ENCODE data around the gene AKAP13.
"Not testable (repeated sequence)": the region's sequence is repeated elsewhere in the genome, so short reads cannot be mapped to it uniquely, and the experiment has no call there.

AKAP13 gene

DNA sequence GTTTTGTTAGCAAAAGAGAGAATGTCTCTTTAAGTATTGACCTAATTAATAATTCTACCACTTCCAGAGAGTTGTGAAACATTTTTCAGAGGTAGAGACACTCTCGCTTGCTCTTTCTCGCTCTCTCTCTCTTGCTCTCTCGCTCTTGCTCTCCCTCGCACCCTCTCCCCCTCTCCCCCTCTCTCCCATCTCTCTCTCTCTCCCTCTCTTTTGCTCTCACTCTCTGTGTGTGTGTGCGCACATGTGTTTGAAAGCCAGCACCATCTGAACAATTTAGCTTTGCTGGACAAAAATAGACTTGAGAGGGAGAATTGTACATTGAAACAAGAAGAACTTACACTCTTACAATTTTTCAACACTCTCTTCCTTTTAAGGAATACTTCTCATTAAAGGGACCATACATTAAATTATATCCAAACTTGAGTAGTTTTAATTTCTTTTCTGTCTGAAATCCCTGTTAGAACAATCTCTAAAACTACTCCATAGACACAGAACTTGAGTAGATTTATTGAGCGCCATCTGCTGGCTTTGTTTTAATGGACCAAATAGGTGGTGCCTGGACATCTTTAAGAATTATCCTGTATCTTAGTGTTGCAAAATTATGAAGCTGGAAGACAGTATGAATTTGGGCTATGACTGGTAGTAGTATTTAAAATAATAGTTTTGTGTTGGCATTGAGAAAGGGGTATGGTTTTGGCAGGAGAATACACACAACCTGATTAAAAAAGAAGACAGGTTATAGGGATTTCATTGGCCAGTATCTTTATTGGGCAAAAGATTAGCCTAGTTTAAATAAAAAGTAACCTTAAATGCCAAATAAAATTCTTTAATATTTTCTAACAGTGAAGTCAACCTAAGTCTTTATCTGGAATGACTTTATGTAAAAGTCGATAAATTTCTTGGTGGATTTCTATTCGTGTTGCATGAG lies 124.6 kb downstream of the AKAP13 start:
- DNase-seq = peak; percentile 15

- no peak for DNase-seq
Measured at GRCh38 chr15:85507114-85507513, 126.7 kb downstream of the AKAP13 start.

GRCh38 chr15:85509973-85510372 lies 129.6 kb downstream of the AKAP13 start:
- DNase-seq = no peak

- DNase-seq = no peak
Measured at GRCh38 chr15:85514413-85514812, 134.0 kb downstream of the AKAP13 start.

- no peak for DNase-seq
Measured at GRCh38 chr15:85515212-85515611, 134.8 kb downstream of the AKAP13 start.

DNA sequence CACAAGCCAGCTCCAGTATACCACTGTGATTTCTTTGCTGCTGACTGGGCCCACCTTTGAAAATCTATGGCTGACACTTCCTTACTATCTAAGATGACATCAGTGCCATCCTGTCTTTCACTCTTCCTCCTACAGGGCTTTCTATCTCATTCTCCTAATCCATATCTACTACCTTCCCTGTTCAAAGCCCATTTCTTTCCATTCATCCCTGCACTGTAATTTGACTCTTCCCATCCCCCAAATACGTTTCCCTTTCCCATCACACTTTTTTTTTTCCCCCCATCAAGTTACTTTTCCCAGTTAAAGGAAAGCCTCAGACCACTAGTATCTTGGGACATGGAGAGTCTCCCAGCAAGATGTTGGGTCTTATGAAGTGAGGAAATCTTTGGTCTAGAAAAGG lies 136.7 kb downstream of the AKAP13 start:
- no peak for DNase-seq

DNA sequence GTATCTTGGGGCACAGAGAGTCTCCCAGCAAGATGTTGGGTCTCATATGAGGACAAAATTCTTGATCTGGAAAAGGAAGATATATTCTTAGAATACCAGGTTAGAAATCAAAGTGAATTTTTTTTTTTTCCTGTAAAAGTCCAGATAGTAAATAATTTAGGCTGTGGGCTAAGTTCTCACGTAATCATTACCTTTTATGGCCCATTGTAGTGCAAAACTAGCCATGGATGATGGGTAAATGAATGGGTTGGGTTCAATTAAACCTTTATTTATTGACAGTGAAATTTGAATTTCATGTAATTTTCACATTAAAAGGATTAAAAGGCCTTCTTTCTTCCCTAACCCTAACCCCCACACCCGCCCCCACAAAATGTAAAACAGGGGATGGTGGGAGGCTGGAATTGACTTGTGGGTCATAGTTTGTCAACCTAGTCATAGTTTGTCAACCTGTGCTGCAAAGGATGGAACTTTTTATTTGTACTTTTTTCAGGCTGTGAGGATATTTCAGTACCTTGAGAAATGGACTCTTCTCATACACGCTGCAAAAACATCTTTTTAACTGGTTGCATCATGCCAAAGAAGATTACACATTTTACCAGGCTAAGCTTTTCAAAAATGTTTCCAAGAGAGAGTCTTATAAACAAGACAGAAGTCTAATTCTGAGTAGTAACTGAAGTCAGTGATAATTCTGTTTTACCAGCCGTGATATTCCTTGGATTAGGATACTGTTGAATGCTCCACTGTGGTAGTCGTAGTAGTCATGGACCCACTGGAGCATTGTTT lies 138.8 kb downstream of the AKAP13 start:
- DNase-seq = no peak

- no peak for DNase-seq
Measured at GRCh38 chr15:85520650-85521049, 140.2 kb downstream of the AKAP13 start.

DNA sequence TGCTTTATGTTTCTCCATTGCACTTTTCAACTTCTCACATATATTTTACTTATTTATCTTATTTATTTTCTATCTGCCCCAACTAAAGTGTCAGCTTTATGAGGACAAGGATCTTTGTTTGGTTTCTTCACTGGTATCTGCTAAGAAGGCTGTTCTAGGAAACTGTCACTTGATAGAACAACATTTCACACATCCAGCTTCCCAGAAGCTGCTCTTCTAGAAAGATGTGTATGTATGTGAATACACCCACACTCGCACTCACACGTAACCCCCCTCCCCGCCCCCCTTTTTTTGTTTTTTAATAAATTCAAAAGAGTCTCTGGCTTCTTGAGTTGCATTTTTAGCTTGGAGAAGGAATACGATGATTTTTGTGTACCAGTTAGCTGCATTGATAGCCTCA lies 143.1 kb downstream of the AKAP13 start:
- no peak for DNase-seq

DNA sequence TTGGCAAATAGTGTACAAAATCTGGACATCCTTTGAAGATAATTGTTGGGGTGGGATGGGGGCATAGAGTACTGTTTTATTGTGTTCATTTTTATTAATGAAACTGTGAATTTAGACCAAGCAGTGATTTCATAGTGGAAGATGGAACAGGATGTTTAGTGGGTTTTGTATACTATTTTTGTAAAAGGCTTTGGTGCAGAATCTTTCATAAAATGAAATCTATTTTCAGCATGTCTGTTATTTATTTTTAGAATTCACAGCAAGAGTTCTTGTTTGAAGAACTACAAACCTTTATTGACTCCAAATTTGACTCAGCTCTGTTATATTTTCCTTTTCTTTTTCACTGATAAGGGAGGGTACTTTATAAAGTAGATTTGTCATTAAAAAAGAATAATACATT lies 145.4 kb downstream of the AKAP13 start:
- DNase-seq = no peak

- DNase-seq = no peak
Measured at GRCh38 chr15:85527895-85528294, 147.5 kb downstream of the AKAP13 start.

DNA sequence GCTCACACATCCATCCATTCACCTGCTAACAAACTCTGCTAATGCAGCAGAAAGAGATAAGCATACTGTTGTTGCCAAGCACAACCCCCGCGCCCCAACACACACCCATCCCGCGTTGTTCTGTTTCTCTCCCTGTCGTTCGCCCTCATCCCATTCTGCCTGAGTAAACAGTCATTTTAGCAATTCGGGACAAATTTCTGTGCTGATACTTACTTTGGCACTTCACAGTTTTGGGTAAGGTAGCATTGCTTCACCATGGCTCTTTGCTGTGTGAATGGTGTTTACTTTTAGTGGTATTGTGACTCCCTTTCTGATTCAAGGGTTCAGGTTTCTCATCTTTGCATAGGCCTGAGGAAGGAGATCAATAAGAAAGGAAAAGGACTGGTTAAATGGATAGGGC lies 149.7 kb downstream of the AKAP13 start:
- no peak for DNase-seq

GRCh38 chr15:85531083-85531482 lies 150.7 kb downstream of the AKAP13 start:
- DNase-seq = no peak

DNA sequence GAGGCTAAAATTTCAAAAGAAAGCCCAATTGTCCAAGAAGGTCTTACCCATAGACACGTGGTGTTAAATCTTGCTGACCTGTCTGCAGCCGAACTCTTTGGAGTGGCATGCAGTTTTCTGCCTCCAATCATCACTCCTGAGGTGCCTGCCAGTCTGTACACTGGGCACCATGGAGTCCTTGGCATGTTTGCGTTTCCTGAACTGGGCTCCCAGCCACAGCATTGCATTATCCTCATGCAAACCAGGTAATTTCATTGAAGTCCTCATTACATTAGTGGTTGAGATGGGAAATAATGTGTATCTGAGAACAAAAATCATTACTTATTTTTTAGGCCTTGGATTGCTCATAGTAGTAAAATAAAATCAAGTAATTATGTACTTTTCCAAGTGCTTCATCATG lies 152.3 kb downstream of the AKAP13 start:
- DNase-seq = no peak

GRCh38 chr15:85534031-85534430 lies 153.6 kb downstream of the AKAP13 start:
- DNase-seq = no peak

GRCh38 chr15:85535533-85536330 lies 155.3 kb downstream of the AKAP13 start:
- not testable (repeated sequence) for DNase-seq

- no peak for DNase-seq
Measured at GRCh38 chr15:85536341-85536740, 155.9 kb downstream of the AKAP13 start.

GRCh38 chr15:85539491-85539890 lies 159.1 kb downstream of the AKAP13 start:
- no peak for DNase-seq

DNA sequence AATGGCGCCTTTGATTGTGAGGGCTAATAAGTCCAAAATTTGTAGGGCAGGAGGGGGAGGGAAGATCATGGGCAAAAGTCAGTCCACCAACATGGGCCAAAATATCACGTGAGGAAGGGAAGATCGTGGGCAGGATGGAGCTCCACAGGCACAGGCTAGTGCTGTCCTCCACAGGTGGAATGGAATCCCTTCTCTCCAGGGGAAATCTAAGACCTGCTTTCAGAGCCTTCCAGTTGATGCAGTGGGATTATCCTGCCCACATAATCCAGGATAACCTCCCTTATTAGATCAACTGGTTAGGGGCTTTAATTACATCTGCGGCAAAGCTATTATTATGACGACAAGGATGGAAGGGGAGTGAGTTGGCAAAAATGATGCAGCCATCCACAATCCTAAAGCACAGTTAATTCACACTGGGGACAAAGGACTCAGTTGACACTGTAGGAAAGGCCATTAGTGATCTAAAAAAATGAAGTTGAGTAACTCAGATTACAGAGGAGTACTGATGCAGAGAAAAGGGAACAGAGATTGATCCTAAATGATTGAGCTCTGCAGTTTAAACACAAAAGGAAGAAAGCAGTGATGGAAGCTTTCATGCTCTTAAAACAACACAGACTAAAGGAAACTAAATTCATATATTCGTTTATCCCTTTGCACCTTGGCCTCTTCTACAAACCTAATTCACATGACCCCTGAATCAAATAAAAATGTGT lies 159.8 kb downstream of the AKAP13 start:
- no peak for DNase-seq

DNA sequence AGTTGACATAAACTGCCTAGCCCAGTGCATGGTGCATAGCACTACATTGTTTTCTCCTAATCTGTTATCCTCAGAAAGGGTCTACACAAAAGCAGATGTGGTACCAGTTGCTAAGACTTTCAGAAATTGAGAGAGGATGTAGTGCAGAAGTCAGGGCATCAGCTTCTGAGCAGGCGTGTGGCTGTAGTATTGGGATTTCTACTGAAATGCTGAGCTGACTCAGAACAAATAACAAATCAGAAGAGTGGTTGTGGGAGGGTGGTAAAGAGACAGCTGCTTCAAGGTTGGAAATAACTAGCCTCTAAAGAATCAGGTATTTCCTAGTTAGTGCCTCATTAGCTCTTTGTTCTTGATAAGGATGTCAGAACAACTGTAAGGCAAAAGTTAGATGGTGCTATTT lies 161.3 kb downstream of the AKAP13 start:
- DNase-seq = no peak

DNA sequence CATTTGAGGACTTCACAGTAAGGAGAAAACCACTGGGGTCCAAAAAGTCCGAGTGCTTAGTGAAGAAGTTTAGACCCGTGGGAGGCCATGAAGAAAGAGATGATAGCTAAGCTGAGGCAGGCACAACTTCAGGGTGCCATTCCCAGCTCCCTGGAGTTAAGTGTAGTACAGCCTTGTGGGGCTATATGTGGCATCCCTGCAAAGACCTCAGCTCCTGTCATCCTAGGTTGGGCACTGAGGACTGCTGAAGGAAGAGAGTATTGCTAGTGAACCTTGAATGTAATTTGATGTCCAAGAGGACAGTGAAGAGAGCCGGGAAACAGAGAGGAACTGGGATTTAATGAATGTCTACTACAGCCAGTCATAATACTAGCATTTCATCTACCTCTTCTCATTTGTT lies 162.1 kb downstream of the AKAP13 start:
- DNase-seq = no peak

GRCh38 chr15:85542895-85543331 lies 162.5 kb downstream of the AKAP13 start:
- DNase-seq = no peak
